Loucy (cell line): ENCODE results near the gene PHEX.

Experiments used
- H2AFZ ChIP-seq: fragments of 200-600 bp; sonication (generic); 2 replicates; pipeline ENCODE4 v1.6.0; 2016; ENCODE audit warnings: antibody characterized with exemption, mild to moderate bottlenecking, low read length, moderate library complexity
- H3F3A ChIP-seq: fragments of 200-600 bp; 2 replicates; pipeline ENCODE4 v1.6.0; 2016; ENCODE audit warnings: antibody characterized with exemption, low read depth, mild to moderate bottlenecking
- H3K27me3 ChIP-seq: fragments of 200-600 bp; sonication (generic); 2 replicates; pipeline ENCODE4 v1.6.1; 2014; ENCODE audit warnings: low read length, mild to moderate bottlenecking; ENCODE audit not compliant: insufficient read depth, poor library complexity, severe bottlenecking
- H3K36me3 ChIP-seq: fragments of 200-600 bp; sonication (generic); 2 replicates; pipeline ENCODE4 v1.6.1; 2016; ENCODE audit warnings: low read length; ENCODE audit not compliant: insufficient read depth
- H3K4me1 ChIP-seq: fragments of 200-600 bp; sonication (generic); 2 replicates; pipeline ENCODE4 v1.5.1; 2014; ENCODE audit warnings: low read length, mild to moderate bottlenecking; ENCODE audit not compliant: insufficient read depth, poor library complexity, severe bottlenecking
- H3K4me2 ChIP-seq: fragments of 200-600 bp; sonication (generic); 2 replicates; pipeline ENCODE4 v1.6.0; 2014; ENCODE audit warnings: antibody characterized with exemption, low read length, low read depth, mild to moderate bottlenecking; ENCODE audit not compliant: poor library complexity, severe bottlenecking
- H3K4me3 ChIP-seq: fragments of 200-600 bp; sonication (generic); 2 replicates; pipeline ENCODE4 v1.5.1; 2014; ENCODE audit warnings: low read length, mild to moderate bottlenecking, mixed read lengths; ENCODE audit not compliant: poor library complexity, severe bottlenecking
- H3K79me2 ChIP-seq: fragments of 200-600 bp; sonication (generic); 2 replicates; pipeline ENCODE4 v1.6.1; 2014; ENCODE audit warnings: low read length; ENCODE audit not compliant: insufficient read depth
- H3K9ac ChIP-seq: fragments of 200-600 bp; sonication (generic); 2 replicates; pipeline ENCODE4 v1.6.0; 2014; ENCODE audit warnings: mild to moderate bottlenecking, low read depth, low read length, moderate library complexity; ENCODE audit not compliant: poor library complexity, severe bottlenecking
- H3K9me2 ChIP-seq: fragments of 200-600 bp; sonication (generic); replicated peaks from 2 replicates; pipeline ENCODE4 v1.6.1; 2016; ENCODE audit warnings: low read depth, low read length, mixed read lengths
- H3K9me3 ChIP-seq: fragments of 200-600 bp; sonication (generic); 2 replicates; pipeline ENCODE4 v1.6.1; 2014; ENCODE audit warnings: mild to moderate bottlenecking, antibody characterized with exemption, low read length, low read depth; ENCODE audit not compliant: insufficient read depth
- H4K20me1 ChIP-seq: fragments of 200-600 bp; sonication (generic); 2 replicates; pipeline ENCODE4 v1.6.0; 2014; ENCODE audit warnings: antibody characterized with exemption, low read length, mild to moderate bottlenecking; ENCODE audit not compliant: insufficient read depth, poor library complexity, severe bottlenecking
- EZH2phosphoT487 ChIP-seq: fragments of 200-600 bp; IDR thresholded peaks from 2 replicates; pipeline ENCODE4 v1.6.1; 2018; ENCODE audit warnings: antibody characterized with exemption, mild to moderate bottlenecking, moderate library complexity, borderline replicate concordance
- TF ChIP-seq, protein P1 (sequence below): fragments of 200-600 bp; sonication (generic); conservative IDR thresholded peaks from 2 replicates; pipeline ENCODE4 v1.5.1; 2014; ENCODE audit warnings: mild to moderate bottlenecking, antibody characterized with exemption, low read length

PHEX gene

GRCh38 chrX:22025751-22026150 lies 6.4 kb upstream of the PHEX start:
- H4K20me1 ChIP-seq: no peaks in the 10 kb centered on the region
- H3K9me2 ChIP-seq: no peaks in the 10 kb centered on the region
- H3K4me2 ChIP-seq: no peak overlapping the region
- no peaks in the 10 kb centered on the region for H3K27me3 ChIP-seq
- no peak overlapping the region for H3K9ac ChIP-seq
- H3K36me3 ChIP-seq: no peaks in the 10 kb centered on the region
- TF ChIP-seq EZH2phosphoT487: no peak
- TF ChIP-seq, protein P1, sequence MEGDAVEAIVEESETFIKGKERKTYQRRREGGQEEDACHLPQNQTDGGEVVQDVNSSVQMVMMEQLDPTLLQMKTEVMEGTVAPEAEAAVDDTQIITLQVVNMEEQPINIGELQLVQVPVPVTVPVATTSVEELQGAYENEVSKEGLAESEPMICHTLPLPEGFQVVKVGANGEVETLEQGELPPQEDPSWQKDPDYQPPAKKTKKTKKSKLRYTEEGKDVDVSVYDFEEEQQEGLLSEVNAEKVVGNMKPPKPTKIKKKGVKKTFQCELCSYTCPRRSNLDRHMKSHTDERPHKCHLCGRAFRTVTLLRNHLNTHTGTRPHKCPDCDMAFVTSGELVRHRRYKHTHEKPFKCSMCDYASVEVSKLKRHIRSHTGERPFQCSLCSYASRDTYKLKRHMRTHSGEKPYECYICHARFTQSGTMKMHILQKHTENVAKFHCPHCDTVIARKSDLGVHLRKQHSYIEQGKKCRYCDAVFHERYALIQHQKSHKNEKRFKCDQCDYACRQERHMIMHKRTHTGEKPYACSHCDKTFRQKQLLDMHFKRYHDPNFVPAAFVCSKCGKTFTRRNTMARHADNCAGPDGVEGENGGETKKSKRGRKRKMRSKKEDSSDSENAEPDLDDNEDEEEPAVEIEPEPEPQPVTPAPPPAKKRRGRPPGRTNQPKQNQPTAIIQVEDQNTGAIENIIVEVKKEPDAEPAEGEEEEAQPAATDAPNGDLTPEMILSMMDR: no peak
- no peak overlapping the region for H2AFZ ChIP-seq
- no peaks in the 10 kb centered on the region for H3K79me2 ChIP-seq
- H3F3A ChIP-seq: no peaks in the 10 kb centered on the region
- H3K4me3 ChIP-seq: no peak overlapping the region
- no peaks in the 10 kb centered on the region for H3K9me3 ChIP-seq
- no peaks in the 10 kb centered on the region for H3K4me1 ChIP-seq

DNA sequence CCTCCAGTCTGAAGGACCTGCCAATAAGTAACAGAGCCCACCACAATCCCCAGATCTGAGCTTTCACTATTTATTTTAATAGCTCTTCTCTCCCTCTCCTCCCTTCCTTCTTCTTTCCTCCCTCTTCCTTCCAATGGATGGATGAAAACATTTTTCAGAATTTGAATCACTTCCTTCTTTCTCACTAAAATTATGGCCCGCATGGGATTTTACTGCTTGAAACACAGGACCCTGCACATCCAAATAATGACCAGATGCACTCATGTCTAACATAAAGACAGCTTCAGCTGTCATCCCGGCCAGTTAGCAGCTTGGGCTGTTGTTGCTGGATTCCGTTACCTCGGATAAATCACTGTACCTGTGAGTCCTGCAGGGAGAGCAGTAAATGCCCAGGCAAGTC lies 5.4 kb upstream of the PHEX start:
- Histone ChIP-seq H3F3A (no peaks in the 10 kb centered on the region), H3K27me3 (no peaks in the 10 kb centered on the region), H3K9me2 (no peaks in the 10 kb centered on the region), H4K20me1 (no peaks in the 10 kb centered on the region), H3K36me3 (no peaks in the 10 kb centered on the region), H2AFZ (no peak overlapping the region), H3K4me3 (no peak overlapping the region), H3K9me3 (no peaks in the 10 kb centered on the region), H3K9ac (no peak overlapping the region), H3K79me2 (no peaks in the 10 kb centered on the region), H3K4me1 (no peaks in the 10 kb centered on the region), H3K4me2 (no peak overlapping the region)
- TF ChIP-seq, protein P1: no peak
- TF ChIP-seq EZH2phosphoT487: no peak

DNA sequence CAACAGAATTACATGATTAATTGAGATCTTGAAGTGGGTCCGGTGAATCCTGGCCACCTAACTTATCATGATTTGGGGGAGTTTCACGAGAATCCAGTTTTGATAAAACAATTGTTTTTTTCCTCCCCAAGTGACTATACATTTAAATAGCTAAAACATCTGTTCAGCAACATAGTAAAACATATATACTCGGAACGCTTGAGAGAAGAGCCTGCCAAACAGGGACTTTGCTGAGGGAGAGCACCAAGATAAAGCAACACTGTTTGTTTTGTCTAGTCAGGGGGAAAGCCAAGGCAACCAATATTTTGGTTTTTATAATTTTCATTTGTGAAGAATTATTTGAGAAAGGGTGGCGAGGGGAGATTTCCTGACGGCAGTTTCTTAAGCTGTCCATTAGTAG lies 381 bp downstream of the PHEX start:
- Histone ChIP-seq H4K20me1 (no peaks in the 10 kb centered on the region), H2AFZ (no peak overlapping the region), H3K27me3 (no peaks in the 10 kb centered on the region), H3K4me3 (no peak overlapping the region), H3K9me3 (no peaks in the 10 kb centered on the region), H3K9ac (no peak overlapping the region), H3F3A (no peaks in the 10 kb centered on the region), H3K4me2 (no peak overlapping the region), H3K79me2 (no peaks in the 10 kb centered on the region), H3K36me3 (no peaks in the 10 kb centered on the region), H3K4me1 (no peaks in the 10 kb centered on the region), H3K9me2 (no peaks in the 10 kb centered on the region)
- TF ChIP-seq EZH2phosphoT487: no peak
- TF ChIP-seq, protein P1: no peak
